GM12865 (cell line): ENCODE measurements around the gene CDH22.

Experiments
- DNase-seq: peaks from one replicate; pipeline ENCODE4 v3.0.0; 2010; ENCODE audit warnings: low read depth
- H3K4me3 ChIP-seq: 2 replicates; pipeline ENCODE4 v1.5.1; 2011; ENCODE audit warnings: mild to moderate bottlenecking, low read depth, low read length, control low read depth
- TF ChIP-seq, protein P1 (sequence below): IDR thresholded peaks from 2 replicates; pipeline ENCODE4 v1.5.1; 2011; ENCODE audit warnings: low read length, control low read depth, low read depth, inconsistent platforms; ENCODE audit not compliant: insufficient read depth; ENCODE audit errors: missing control alignments

CDH22 gene

GRCh38 chr20:46135856-46136633 lies 172.3 kb downstream of the CDH22 start:
- TF ChIP-seq, protein P1, sequence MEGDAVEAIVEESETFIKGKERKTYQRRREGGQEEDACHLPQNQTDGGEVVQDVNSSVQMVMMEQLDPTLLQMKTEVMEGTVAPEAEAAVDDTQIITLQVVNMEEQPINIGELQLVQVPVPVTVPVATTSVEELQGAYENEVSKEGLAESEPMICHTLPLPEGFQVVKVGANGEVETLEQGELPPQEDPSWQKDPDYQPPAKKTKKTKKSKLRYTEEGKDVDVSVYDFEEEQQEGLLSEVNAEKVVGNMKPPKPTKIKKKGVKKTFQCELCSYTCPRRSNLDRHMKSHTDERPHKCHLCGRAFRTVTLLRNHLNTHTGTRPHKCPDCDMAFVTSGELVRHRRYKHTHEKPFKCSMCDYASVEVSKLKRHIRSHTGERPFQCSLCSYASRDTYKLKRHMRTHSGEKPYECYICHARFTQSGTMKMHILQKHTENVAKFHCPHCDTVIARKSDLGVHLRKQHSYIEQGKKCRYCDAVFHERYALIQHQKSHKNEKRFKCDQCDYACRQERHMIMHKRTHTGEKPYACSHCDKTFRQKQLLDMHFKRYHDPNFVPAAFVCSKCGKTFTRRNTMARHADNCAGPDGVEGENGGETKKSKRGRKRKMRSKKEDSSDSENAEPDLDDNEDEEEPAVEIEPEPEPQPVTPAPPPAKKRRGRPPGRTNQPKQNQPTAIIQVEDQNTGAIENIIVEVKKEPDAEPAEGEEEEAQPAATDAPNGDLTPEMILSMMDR, result no peak

GRCh38 chr20:46134716-46135115 lies 173.6 kb downstream of the CDH22 start:
- H3K4me3 ChIP-seq, result no peak overlapping the region
- TF ChIP-seq, protein P1, result no peak
- DNase-seq, result no peak

More at GRCh38 chr20:46135856-46136633, 172.3 kb downstream of the CDH22 start:
- H3K4me3 ChIP-seq, result no peak overlapping the region
- DNase-seq, result no peak

- TF ChIP-seq, protein P1, result no peak
- H3K4me3 ChIP-seq, result no peak overlapping the region
- DNase-seq, result no peak
Observed at GRCh38 chr20:46133886-46134654, 174.2 kb downstream of the CDH22 start.

DNA sequence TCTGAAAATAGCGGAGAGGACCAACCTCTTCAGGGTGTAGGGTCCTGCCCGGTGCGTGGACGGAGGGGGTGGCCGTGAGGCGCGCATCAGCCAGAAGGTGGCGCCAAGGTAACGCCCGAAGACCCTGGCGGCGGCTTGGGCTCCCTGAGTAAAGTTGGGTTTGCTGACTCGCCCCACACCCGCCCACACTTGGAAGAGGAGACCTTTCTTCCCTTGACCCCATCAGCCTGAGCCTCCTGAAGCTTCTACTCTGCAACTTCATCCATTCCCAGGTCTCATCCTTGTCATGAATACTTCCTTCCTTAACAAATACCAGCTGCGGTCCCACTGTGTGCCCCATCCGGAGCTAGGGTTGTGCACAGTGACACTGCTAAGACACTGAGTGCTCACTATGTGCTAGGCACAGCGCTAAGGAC lies 175.6 kb downstream of the CDH22 start:
- no peak overlapping the region for H3K4me3 ChIP-seq
- DNase-seq, result peak; percentile 76
- TF ChIP-seq, protein P1, result peak; percentile 92

DNA sequence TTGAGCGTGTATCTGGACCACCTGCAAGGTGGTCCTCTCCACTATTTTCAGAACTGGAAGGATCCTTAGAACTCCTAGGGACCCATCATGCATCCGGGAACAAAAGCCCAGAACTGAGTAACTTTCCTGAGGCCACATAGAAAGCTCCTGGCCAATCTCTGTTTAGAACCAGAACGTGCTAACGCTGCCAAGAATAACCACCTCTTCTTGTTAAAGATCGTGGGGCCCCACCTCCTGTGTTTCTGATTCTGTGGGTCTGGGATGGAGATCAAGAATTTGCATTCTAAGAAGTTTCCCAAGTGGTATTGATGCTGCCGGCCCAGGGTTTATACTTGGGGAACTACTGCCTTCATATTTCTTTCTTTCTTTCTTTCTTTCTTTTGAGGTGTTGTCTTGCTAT lies 176.9 kb downstream of the CDH22 start:
- no peak overlapping the region for H3K4me3 ChIP-seq
- no peak for DNase-seq
- TF ChIP-seq, protein P1, result no peak

GRCh38 chr20:46130534-46130933 lies 177.8 kb downstream of the CDH22 start:
- peak; percentile 61 for DNase-seq
- TF ChIP-seq, protein P1, result no peak
- no peak overlapping the region for H3K4me3 ChIP-seq
